SK-N-SH (cell line): ENCODE results near the gene SLC6A2. TPM values are rescaled to one million over a fixed set of nuclear protein-coding genes. Genes with fewer than 3 reads are reported as not detected.
A peak's percentile ranks its signal among the peaks of the same experiment; 100 is the strongest.

Experiments used
- CTCF ChIA-PET: fragments of 300-600, 350-600 bp; formaldehyde crosslinking; extraction: SDS; loops from one replicate; lab custom pipeline; 2021; lab: Yijun Ruan, JAX
- POLR2A ChIA-PET: fragments of 350-600 bp; sonication (Branson Sonifier 250); formaldehyde crosslinking; extraction: SDS; loops from one replicate; lab custom pipeline; 2020; ENCODE audit warnings: antibody characterized with exemption, inconsistent platforms; lab: Yijun Ruan, JAX
- DNase-seq: peaks from one replicate; pipeline ENCODE4 v3.0.0; 2012
- H2AFZ ChIP-seq: fragments of 200-600 bp; sonication (generic); 2 replicates; pipeline ENCODE4 v1.8.1; 2016; ENCODE audit warnings: antibody characterized with exemption, mild to moderate bottlenecking, low read depth
- H3F3A ChIP-seq: fragments of 200-600 bp; sonication (generic); replicated peaks from 2 replicates; pipeline ENCODE3; 2016; ENCODE audit warnings: antibody characterized with exemption, mild to moderate bottlenecking; ENCODE audit not compliant: insufficient read depth
- H3K27ac ChIP-seq, 2 experiments: fragments of 200-500 bp in 1 of 2; fragments of 200-600 bp in 1 of 2; sonication (Bioruptor generic) in 1 of 2; sonication (generic), shearing (Covaris generic) in 1 of 2; 2 replicates each; pipeline versions ENCODE4 v1.5.1 to v1.6.1; 2014 to 2016; ENCODE audit warnings: low read depth in 2 of 2, inconsistent platforms in 1 of 2, low read length in 1 of 2, mild to moderate bottlenecking in 1 of 2, mixed read lengths in 1 of 2
- H3K27me3 ChIP-seq: fragments of 200-600 bp; sonication (generic), shearing (Covaris generic); 2 replicates; pipeline ENCODE4 v1.6.1; 2016; ENCODE audit warnings: mixed run types; ENCODE audit not compliant: insufficient read depth
- H3K36me3 ChIP-seq, 2 experiments: fragments of 200-500 bp in 1 of 2; fragments of 200-600 bp in 1 of 2; sonication (Bioruptor generic) in 1 of 2; sonication (generic) in 1 of 2; replicated peaks in 1 of 2; 2 replicates each; pipeline versions ENCODE3 to v1.5.1; 2014 to 2016; ENCODE audit warnings: low read length in 1 of 2, mild to moderate bottlenecking in 1 of 2; ENCODE audit not compliant: insufficient read depth in 2 of 2, control insufficient read depth in 1 of 2
- H3K4me1 ChIP-seq, 2 experiments: fragments of 200-500 bp in 1 of 2; fragments of 200-600 bp in 1 of 2; sonication (Bioruptor generic) in 1 of 2; sonication (generic), shearing (Covaris generic) in 1 of 2; 2 replicates each; pipeline versions ENCODE4 v1.5.1 to v1.6.1; 2014 to 2016; ENCODE audit warnings: low read depth in 1 of 2, low read length in 1 of 2, mixed run types in 1 of 2; ENCODE audit not compliant: insufficient read depth in 2 of 2, control insufficient read depth in 1 of 2
- H3K4me2 ChIP-seq: fragments of 200-600 bp; sonication (generic), shearing (Covaris generic); 2 replicates; pipeline ENCODE4 v1.6.1; 2017; ENCODE audit warnings: mixed run types
- H3K4me3 ChIP-seq, 2 experiments: fragments of 200-500 bp in 1 of 2; fragments of 200-600 bp in 1 of 2; sonication (Bioruptor generic) in 1 of 2; sonication (generic), shearing (Covaris generic) in 1 of 2; 2 replicates each; pipeline versions ENCODE4 v1.5.1 to v1.8.1; 2014 to 2016; ENCODE audit warnings: low read depth in 2 of 2, inconsistent platforms in 1 of 2, low read length in 1 of 2, mild to moderate bottlenecking in 1 of 2, mixed read lengths in 1 of 2, moderate library complexity in 1 of 2
- H3K79me2 ChIP-seq: fragments of 200-600 bp; sonication (generic); 2 replicates; pipeline ENCODE4 v1.8.1; 2017; ENCODE audit warnings: mild to moderate bottlenecking; ENCODE audit not compliant: insufficient read depth
- H3K9ac ChIP-seq: fragments of 200-600 bp; sonication (generic); 2 replicates; pipeline ENCODE4 v1.6.1; 2017; ENCODE audit warnings: mixed run types
- H3K9me2 ChIP-seq: fragments of 200-600 bp; sonication (generic); 2 replicates; pipeline ENCODE4 v1.6.1; 2017; ENCODE audit warnings: mixed run types
- H3K9me3 ChIP-seq: fragments of 200-600 bp; sonication (generic); 2 replicates; pipeline ENCODE4 v1.6.1; 2017; ENCODE audit warnings: mixed run types, mild to moderate bottlenecking, moderate library complexity
- H4K20me1 ChIP-seq: fragments of 200-600 bp; sonication (generic); 2 replicates; pipeline ENCODE4 v1.6.1; 2017; ENCODE audit warnings: mild to moderate bottlenecking, mixed run types; ENCODE audit not compliant: insufficient read depth
- ELF1 ChIP-seq: IDR thresholded peaks from 2 replicates; pipeline ENCODE4 v1.4.0; 2012
- EZH2phosphoT487 ChIP-seq: fragments of 200-600 bp; sonication (generic); IDR thresholded peaks from 2 replicates; pipeline ENCODE4 v1.6.1; 2017; ENCODE audit warnings: low read depth, mixed run types, mild to moderate bottlenecking, antibody characterized with exemption, moderate library complexity, borderline replicate concordance
- FOSL2 ChIP-seq: IDR thresholded peaks from 2 replicates; pipeline ENCODE4 v1.4.0; 2012; ENCODE audit warnings: low read depth, mild to moderate bottlenecking, moderate library complexity, borderline replicate concordance
- FOXM1 ChIP-seq: IDR thresholded peaks from 2 replicates; pipeline ENCODE4 v1.4.0; 2012; ENCODE audit warnings: low read depth, mild to moderate bottlenecking
- GABPA ChIP-seq: IDR thresholded peaks from 2 replicates; pipeline ENCODE4 v1.4.0; 2012; ENCODE audit warnings: low read depth, mild to moderate bottlenecking
- JUND ChIP-seq: IDR thresholded peaks from 2 replicates; pipeline ENCODE4 v1.4.0; 2012
- MEF2A ChIP-seq: IDR thresholded peaks from 2 replicates; pipeline ENCODE4 v1.4.0; 2012; ENCODE audit warnings: low read depth, borderline replicate concordance
- NRF1 ChIP-seq: IDR thresholded peaks from 2 replicates; pipeline ENCODE4 v1.6.1; 2012; ENCODE audit warnings: low read depth, mild to moderate bottlenecking, low read length
- RAD21 ChIP-seq: IDR thresholded peaks from 2 replicates; pipeline ENCODE4 v1.6.1; 2012; ENCODE audit warnings: mild to moderate bottlenecking, low read length
- RFX5 ChIP-seq: IDR thresholded peaks from 2 replicates; pipeline ENCODE4 v1.6.1; 2012; ENCODE audit warnings: mild to moderate bottlenecking, improper control_type of control experiment, low read length
- RXRA ChIP-seq: IDR thresholded peaks from 2 replicates; pipeline ENCODE4 v1.4.0; 2012; ENCODE audit warnings: low read depth, mild to moderate bottlenecking, borderline replicate concordance
- TCF12 ChIP-seq: IDR thresholded peaks from 2 replicates; pipeline ENCODE4 v1.4.0; 2012
- TEAD4 ChIP-seq: IDR thresholded peaks from 2 replicates; pipeline ENCODE4 v1.4.0; 2012; ENCODE audit warnings: mild to moderate bottlenecking, borderline replicate concordance; ENCODE audit not compliant: insufficient read depth
- USF1 ChIP-seq: IDR thresholded peaks from 2 replicates; pipeline ENCODE4 v1.4.0; 2012; ENCODE audit warnings: low read depth, borderline replicate concordance
- USF2 ChIP-seq: fragments of 150-350 bp; IDR thresholded peaks from 2 replicates; pipeline ENCODE4 v1.6.1; 2017; ENCODE audit warnings: antibody characterized with exemption, low read length, low read depth, borderline replicate concordance
- YY1 ChIP-seq: IDR thresholded peaks from 2 replicates; pipeline ENCODE4 v1.4.0; 2012; ENCODE audit warnings: low read depth, mild to moderate bottlenecking
- WGBS: methylation state at CpG from one replicate; pipeline ENCODE4 v1.1.6; 2017; ENCODE audit warnings: low lambda C conversion rate; 5-methylcytosine and 5-hydroxymethylcytosine counted together
- polyA plus RNA-seq, 3 experiments: library from polyadenylated mRNA; depleted of rRNA; stranded (reverse); fragments of >200 nt; gene quantifications; 2 replicates each; pipeline ENCODE4 v1.2.3, GENCODE V29; 2012
- TF ChIP-seq, protein P1 (sequence below): IDR thresholded peaks from 2 replicates; pipeline ENCODE4; 2012
- TF ChIP-seq, protein P2 (sequence below): IDR thresholded peaks from 2 replicates; pipeline ENCODE4 v1.4.0; 2012; ENCODE audit warnings: low read depth, borderline replicate concordance

SLC6A2 gene
- polyA plus RNA-seq, 1 of the 3 experiments (the other 2 are of a cell fraction), result 3.3 TPM

- POLR2A ChIA-PET, result interaction anchor here (1.0 kb wide), 1 partner anchor 26 kb away, joined by 3 read pairs; no protein-coding TSS in a partner anchor
- TF ChIP-seq EZH2phosphoT487 (no peak), USF1 (no peak), USF2 (no peak), NRF1 (no peak), YY1 (no peak), RFX5 (no peak), MEF2A (no peak), RAD21 (no peak), TCF12 (no peak), GABPA (no peak), ELF1 (no peak), RXRA (no peak), FOSL2 (no peak), TEAD4 (no peak), FOXM1 (no peak), JUND (no peak)
- TF ChIP-seq, protein P1, sequence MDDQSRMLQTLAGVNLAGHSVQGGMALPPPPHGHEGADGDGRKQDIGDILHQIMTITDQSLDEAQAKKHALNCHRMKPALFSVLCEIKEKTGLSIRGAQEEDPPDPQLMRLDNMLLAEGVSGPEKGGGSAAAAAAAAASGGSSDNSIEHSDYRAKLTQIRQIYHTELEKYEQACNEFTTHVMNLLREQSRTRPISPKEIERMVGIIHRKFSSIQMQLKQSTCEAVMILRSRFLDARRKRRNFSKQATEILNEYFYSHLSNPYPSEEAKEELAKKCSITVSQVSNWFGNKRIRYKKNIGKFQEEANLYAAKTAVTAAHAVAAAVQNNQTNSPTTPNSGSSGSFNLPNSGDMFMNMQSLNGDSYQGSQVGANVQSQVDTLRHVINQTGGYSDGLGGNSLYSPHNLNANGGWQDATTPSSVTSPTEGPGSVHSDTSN, result no peak
- TF ChIP-seq, protein P2, sequence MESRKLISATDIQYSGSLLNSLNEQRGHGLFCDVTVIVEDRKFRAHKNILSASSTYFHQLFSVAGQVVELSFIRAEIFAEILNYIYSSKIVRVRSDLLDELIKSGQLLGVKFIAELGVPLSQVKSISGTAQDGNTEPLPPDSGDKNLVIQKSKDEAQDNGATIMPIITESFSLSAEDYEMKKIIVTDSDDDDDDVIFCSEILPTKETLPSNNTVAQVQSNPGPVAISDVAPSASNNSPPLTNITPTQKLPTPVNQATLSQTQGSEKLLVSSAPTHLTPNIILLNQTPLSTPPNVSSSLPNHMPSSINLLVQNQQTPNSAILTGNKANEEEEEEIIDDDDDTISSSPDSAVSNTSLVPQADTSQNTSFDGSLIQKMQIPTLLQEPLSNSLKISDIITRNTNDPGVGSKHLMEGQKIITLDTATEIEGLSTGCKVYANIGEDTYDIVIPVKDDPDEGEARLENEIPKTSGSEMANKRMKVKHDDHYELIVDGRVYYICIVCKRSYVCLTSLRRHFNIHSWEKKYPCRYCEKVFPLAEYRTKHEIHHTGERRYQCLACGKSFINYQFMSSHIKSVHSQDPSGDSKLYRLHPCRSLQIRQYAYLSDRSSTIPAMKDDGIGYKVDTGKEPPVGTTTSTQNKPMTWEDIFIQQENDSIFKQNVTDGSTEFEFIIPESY, result no peak
- Histone ChIP-seq H3K4me1 (peaks cover 0 to 65% of the 10 kb centered on the region in 2 experiments; a peak in 2 of 4 replicates), H3K79me2 (no peaks in the 10 kb centered on the region), H3K4me2 (no peak overlapping the region), H3K4me3 (no peak overlapping the region), H3K9me2 (no peaks in the 10 kb centered on the region), H3K9ac (no peak overlapping the region), H4K20me1 (no peaks in the 10 kb centered on the region), H3K27ac (peak overlapping the region in 1 of 2 experiments; percentile 17; a peak in 2 of 4 replicates), H2AFZ (no peak overlapping the region), H3K27me3 (no peaks in the 10 kb centered on the region), H3K36me3 (peaks cover 0 to 34% of the 10 kb centered on the region in 2 experiments), H3K9me3 (no peaks in the 10 kb centered on the region), H3F3A (no peaks in the 10 kb centered on the region)
- DNase-seq, result no peak
- CTCF ChIA-PET, result interaction anchor here (0.6 to 2.9 kb wide), 5 partner anchors 10 to 203 kb away, joined by 3 to 10 read pairs (median 5); no protein-coding TSS in a partner anchor
- 10% methylated on average over 1 of the region's 1 CpG for WGBS
Observed at GRCh38 chr16:55667753-55668152, 12.0 kb downstream of the SLC6A2 start.
